GM19438 (cell line): ENCODE results near the gene ACOX3.
"Not testable (repeated sequence)": the region's sequence is repeated elsewhere in the genome, so short reads cannot be mapped to it uniquely, and the experiment has no call there.

ENCODE experiments used
- ATAC-seq: cut with Tn5 transposase; IDR thresholded peaks from one replicate; pipeline ENCODE4 v1.9.1; 2021; ENCODE audit warnings: low read depth; ENCODE audit not compliant: unreplicated experiment

The ACOX3 gene

DNA sequence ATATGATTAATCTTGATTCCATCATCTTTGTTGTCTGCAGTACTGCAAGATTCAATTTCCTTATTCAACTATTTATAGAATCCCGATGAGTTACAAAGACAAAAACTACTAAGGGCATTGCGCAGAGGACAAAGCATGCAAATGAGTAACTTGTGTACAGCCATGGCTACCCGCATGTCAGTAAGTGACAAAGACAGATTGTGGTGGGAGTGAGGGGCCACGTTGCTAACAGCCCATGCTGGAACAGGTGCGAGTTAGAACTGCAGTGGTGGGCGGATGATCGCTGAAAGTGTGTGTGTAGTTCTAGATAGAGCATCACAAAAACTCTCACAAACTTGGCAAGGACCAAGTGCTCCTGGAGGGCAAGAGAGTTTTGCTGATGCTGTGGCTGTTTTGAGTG is 49.5 kb downstream of the ACOX3 start:
- ATAC-seq: no peak

DNA sequence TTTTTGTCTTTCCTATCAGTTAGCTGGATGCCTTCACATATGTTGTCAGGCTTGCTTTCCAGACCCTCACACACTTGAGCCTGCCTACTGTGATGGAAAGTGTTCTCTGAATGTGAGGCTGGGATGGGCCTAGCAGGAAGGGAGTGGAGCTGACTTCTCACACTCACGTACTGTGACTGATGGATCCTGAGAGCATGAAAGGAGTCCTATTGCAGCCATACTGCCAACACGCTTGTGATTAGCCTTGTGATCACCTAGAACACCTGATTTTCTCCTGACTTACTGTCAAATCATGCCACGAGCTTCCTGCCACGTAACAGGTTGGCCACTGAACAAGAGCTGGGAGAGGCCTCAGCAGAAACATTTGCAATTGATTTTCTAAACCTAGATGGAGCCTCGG is 49.9 kb downstream of the ACOX3 start:
- ATAC-seq: no peak

DNA sequence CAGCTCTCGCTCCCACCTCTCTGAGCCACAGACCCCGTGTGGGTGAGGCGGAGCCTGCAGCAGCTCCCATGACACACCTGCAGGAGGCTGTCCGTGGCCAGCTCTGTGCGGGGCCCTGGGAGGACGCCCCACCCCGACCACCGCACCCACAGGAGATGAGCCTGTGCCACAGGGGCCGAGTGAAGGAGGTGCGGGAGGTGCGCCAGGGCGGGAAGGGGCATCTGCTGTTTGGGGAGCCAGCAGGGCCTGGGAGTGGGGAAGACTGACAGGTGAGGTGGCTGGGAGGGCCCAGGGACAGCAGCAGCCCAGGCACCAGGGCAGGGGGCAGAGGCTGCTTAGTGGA is 52.0 kb downstream of the ACOX3 start:
- no peak for ATAC-seq

DNA sequence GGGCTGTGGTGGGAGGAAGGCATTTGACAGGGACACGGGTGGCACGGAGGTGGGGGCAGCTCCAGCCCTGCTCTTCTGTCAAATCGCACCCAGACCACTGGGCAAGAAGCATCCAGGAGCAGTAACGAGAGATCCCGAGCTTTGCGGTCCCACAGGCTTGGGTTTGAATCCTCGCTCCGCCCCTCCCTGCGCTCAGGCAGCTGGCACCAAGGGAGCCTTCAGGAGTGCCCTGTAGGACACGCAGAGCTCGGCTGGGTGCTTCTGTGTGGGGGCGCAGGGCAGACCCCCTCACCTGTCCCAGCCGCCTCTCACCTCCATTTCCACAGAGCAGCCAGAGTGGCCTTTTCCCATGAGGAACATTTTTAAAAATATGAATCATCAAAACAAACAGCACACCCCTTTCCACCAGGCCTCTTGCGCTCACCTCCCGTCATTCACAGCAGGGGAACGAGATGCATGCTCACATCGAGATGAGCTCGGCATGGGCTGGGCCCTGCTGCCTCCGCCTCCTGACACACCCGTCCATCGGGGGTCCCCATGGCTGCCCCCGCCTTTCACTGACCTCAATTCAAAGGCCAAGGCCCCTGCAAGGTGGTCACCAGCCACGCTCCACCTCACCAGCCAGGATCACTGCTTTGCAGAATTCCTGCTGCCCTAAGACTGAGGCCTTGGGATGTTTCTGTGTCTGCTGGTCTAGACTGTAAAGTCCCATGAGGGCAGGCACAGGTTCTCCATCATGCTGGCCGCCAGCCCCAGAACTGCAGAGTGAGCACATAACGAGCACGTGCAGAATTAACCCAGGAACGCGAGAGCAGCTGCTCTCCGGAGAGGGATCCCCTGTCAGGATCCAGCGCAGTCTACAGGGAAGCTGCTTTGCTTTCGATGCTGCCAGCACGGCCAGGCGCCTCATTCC is 52.7 kb downstream of the ACOX3 start:
- ATAC-seq: no peak

DNA sequence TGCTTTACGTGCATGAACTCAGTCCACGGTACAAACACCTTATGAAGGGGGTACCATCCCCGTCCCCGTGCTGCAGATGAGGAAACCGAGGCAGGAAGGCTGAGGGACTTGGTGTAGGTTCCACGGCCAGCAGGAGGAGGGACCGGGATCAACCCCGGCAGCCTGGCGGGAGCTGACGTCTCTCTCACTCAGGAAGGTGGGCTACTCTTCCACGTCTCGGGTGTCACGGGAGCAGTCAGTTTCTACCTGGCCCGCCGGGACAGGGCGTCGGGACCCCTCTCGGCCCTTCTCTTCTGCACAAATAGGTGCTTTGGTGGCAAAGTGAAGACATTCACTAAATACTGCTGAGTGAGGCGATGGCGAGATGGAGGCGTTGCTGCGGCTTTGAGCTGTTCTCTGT is 53.3 kb downstream of the ACOX3 start:
- no peak for ATAC-seq

DNA sequence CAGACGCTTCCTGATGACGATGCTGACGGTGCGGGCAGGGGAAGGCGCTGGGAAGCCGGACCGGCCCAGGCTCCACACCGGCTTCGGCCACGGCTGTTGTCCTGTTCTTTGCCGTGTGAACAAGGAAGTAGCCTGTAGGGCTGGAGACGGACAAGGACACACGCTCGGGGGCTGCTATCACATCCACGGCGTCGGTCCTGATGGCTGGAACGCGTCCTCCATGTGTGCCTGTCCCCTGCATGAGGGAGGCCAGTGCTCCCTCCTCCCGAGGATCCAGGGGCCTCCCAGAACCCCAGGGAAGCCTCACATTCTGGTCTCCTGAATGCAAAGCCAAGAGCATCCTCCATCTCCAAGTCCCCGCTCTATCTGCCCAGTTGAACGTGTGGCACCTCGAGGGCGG is 53.8 kb downstream of the ACOX3 start:
- no peak for ATAC-seq

DNA sequence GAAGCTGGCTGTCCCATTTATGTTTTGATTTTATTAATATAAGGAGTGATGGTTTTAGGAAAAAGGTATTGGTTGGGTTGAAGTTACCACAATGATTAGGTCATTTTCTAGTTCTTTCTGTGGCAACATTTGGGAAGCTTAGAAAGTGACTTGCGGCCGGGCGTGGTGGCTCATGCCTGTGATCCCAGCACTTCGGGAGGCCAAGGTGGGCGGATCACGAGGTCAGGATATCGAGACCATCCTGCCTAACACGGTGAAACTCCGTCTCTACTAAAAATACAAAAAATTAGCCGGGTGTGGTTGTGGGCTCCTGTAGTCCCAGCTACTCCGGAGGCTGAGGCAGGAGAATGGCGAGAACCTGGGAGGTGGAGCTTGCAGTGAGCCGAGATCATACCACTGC is 54.4 kb downstream of the ACOX3 start:
- not testable (repeated sequence) for ATAC-seq

DNA sequence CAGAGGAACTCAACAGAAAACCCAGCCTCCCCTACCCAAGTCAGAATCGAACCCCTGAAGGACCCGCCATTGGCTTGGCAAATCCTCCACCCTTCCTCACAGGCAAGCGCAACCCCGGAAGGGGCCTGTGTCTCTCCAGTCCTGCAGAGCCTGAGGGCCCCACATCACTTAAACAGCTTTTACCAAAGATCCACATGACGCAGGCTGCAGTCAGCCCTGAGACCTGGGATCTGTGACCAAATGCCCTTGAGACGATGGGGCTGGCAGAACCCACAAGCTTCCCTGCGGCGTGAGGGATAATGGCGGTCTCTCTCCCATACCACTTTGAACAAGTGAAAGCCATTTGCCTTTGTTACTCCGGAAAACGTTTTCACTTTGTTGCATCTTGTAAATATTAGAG is 54.9 kb downstream of the ACOX3 start:
- ATAC-seq: no peak

DNA sequence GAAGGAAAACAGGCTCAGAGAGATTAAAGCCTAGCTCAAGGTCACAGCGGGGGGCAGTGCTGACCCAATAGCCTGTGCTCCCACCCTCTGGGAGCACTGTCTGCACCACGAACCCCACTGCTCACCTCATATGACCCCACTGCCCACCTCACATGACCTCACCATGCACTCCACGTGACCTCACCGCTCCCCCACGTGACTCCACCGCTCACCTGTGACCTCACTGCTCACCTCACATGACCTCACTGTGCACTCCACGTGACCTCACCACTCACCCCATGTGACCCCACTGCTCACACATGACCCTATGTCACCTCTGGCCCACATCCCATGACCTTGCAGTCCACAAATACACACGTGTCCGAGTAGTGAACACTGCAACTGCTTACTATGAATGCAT is 55.4 kb downstream of the ACOX3 start:
- no peak for ATAC-seq

DNA sequence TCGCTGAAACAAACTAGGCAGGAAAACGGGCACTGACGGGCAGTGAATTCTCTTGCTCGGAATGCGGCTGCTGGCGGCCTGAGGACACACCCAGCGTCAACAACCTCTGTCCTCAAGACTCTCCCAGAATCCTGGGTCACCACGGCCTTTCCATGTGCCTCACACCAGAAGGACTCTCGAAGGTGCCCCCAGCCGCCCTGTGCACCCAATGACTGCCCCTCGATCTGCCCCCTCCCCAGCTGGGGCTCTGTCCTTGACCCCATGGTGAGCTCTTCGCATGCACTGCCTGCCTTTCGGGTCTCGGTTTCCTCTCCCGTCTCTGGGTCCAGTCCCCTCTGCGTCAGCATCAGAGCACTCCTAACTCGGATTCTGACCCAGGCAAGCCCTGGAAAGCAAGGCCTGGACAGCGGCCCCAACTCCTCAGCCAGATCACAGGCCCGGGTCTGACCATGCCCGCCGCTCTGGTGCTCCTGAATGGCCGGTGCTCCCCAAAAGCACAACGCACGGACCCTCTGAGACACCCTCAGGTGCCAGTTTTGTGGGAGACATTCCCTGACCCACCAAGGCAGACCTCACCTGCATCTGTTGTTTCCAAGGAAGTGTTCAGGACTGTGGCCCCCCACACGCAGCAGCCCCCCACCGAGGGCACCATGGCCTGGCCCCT is 56.0 kb downstream of the ACOX3 start:
- no peak for ATAC-seq

DNA sequence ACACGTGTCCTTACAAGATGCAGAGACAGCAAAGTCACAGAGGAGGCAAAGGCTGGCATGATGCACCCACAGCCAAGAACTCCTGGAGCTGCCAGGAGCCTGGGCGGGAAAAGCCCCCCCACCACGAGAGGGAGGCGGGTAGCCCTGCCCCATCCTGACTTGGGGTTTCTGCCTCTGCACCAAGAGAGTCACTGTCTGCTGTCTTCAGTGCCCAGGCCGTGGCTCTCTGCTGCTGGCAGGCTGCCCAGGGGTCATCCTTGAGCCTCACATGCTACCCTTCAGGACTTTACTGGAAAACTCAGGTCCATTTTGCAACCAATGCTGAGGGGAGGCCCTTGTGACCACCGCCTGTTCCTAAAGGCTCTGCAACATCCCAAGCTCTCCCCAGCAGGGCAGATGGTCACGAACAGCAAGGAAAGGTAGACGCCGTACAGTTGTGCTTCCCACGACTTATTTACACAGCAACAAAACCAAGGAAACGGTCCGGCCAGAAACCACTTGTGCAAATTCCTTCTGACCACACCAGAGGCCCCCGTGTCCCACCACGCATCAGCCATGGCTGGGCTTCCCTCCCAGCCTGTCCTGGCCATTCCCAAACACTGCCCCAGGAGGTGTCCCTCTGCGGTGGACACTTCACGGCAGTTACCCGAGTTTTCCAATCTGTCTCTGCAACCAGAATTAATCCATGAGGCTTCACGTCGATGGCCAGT is 56.9 kb downstream of the ACOX3 start:
- no peak for ATAC-seq

DNA sequence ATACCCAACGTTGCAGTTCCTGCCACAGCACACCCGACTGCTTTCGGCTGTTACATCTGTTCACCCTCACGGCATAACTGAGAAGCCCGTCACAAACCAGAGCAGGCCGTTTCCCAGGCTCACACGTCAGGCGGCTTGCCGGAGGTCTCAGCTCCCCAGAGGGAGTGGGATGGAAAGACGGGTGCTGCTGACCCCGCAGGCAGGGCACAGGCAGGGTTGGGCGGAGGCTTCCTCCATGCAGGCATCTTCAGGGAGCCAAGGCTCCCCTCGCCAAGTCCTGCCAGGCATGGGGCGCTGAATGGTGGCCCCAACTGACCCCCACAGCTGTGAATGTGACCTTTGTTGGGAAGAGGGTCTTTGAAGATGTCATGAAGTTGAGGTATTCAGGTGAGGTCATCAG is 57.5 kb downstream of the ACOX3 start:
- no peak for ATAC-seq

DNA sequence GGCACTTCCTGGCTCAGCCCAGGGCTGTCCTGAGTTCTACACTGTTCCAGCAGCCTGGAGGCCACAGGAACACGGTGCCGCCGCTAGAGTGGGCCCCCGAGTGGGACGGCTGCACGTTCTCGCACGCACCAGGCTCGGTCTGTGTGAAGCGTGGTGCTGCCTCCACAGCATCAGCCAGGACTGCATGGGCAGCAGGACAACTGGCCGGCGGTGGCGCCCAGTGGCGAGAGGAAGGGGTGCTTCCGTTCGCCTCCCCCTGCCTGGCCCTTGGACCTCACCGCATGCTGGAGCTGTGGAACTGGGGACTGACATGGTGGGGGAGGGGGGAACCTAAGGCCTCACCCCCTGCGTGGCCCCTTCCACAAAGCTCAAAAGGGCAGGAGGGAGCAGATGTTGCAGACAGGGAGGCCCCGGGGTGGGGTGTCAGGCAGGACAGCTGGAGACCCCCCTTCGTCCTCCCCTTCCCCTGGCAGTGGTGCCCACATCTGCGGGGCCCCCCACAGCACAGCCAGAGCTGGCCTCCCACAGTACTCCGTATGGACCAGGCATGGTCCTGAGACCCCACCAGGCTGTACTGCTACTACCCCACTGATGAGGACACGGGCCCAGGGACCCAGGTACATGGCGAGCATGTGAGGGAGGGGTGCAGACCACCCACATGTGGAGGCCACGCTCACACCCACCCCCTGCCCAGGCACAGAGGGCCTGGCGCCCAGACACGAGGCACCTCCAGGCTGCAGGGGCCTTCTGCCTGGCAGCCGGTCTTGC is 58.5 kb downstream of the ACOX3 start:
- ATAC-seq: no peak

DNA sequence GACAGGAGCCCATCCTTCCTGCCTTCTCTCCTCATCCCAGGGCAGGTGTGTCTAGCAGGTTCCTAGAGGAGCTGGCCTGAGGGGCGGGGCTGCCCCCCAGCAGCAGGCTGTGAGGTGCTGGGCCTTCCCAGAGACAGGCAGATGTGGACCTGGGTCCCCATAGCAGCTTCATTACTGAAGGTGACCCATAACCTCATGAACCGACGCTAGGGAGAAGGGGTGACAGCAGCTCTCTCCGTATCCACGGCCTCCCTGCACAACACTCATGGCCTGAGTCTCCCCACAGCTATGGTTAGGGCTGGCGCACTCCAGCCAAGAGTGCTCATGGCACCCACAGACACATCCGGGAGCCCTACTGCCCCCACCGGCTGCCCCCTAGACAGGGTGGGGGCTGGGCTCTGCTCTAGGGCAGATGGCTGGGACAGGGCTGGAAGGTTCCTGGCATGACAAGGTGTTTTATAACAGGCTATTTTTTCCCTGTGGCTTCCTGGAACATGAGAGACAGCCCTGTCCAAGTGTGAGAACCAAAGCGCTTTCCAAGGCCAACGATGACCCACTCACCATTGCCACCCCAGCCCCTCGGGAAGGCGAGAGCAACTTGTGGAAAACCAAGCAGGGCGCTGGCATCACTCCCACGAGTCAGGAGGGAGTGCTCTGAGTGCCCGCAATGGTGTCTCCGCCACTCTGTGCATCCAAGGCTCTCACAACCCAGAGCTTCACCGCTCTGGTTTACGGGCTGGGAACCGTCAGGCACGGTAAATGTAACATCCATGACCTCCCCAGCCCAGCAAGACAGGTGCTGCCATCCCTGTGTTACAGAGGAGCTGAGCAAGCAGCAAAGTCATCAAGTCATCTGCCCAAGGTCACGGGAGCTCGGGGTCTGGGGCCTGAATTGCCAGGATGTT is 59.8 kb downstream of the ACOX3 start:
- ATAC-seq: no peak

DNA sequence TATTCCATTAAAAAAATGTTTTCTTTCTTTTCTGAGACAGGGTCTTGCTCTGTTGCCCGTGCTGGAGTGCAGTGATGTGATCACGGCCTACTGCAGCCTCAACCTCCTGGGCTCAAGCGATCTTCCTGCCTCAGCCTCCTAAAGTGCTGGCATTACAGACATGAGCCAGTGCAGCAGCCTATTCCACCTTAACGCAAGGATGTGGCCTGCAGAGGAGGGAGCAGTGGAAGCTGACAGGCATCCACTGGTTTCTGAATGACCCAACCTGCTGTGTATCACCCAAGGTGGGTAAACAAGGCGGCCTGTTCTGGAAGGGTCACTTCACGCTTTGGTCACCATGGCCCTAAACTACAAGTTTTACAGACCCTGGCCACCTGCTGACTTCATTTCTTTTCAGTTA is 60.8 kb downstream of the ACOX3 start:
- ATAC-seq: no peak

DNA sequence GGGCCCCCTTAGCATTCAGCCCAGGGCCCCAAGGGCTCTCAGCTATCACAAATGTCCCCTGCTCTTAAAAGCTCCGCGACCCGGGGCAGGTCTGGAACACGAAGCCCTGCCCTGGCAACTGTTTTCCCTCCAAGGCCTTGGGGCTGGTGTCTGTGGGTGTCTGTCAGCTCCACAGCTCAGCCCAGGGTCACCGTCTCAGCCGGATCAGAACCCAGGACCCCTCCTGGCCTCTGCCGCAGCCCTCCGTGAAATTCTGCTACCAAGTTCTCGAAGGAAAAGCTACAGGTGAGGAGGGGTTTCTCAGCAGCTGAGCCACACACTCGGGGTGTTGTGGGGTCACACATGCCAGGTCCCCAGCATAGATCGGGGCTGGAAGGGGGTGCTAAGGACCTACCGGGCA is 61.2 kb downstream of the ACOX3 start:
- ATAC-seq: no peak

DNA sequence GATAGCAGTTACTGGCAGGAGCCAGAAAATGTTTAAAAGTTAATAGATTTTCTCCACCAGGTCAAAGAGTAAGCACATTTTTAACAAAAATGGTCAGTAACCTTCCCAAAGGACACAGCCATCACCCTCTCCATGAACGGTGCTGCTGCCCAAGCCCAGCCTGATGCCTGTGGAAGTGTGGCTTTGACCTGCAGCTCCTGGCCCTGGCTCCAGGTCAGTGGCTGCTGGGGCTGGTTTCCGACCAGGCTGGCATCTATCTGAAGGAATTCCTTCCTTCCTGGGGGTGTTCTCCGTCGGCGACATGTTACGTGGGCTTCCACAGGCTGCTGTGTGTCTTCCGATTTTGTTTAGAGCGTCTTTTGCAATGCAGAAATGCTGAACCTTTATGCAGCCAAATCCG is 61.7 kb downstream of the ACOX3 start:
- no peak for ATAC-seq

DNA sequence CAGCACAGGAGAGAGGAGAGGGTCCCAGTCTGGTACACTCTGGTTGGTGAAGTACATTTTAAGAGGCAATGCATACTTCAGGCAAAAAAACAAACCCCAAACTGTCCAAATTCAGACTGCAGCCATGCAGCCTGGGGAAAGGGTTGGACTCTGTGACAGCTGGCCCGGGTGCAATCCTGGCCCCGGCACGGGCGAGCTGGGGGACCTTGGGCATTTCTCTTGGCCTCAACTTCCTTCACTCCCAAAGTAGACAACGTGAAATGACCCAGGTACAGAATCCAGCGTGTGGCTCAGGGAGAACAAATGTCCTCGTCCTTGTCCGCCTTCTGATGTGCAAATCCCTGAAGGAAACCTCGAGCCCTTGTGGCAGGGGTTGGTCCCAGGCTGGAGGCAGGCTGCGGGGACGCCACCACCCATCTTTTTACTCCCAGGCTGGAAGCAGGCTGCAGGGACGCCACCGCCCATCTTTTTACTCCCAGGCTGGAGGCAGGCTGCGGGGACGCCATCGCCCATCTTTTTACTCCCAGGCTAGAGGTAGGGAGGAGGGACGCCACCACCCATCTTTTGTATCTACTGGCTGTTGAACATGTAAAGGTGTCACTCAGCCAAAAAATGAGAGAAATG is 62.3 kb downstream of the ACOX3 start:
- no peak for ATAC-seq
